Neural cell (in vitro differentiated cells): ENCODE results near the gene FN1. TPM values are rescaled to one million over a fixed set of nuclear protein-coding genes. Genes with fewer than 3 reads are reported as not detected.

Experiments used
- H2AFZ ChIP-seq: fragments of 200-600, 300-800 bp; sonication (generic), shearing (Covaris generic); 2 replicates; pipeline ENCODE4 v1.6.0; 2014; ENCODE audit warnings: low read depth, mild to moderate bottlenecking, antibody characterized with exemption, low read length, moderate library complexity
- H3F3A ChIP-seq: fragments of 200-600 bp; shearing (Covaris generic); 2 replicates; pipeline ENCODE4 v1.6.1; 2016; ENCODE audit warnings: mild to moderate bottlenecking, moderate library complexity, mixed read lengths, antibody characterized with exemption, low read length; ENCODE audit not compliant: insufficient read depth, poor library complexity, severe bottlenecking
- H3K27ac ChIP-seq: fragments of 200-600, 300-800 bp; sonication (generic), shearing (Covaris generic); 2 replicates; pipeline ENCODE4 v1.5.1; 2014; ENCODE audit warnings: mild to moderate bottlenecking, low read length, moderate library complexity
- H3K27me3 ChIP-seq: fragments of 300-800, 200-600 bp; sonication (generic), shearing (Covaris generic); 2 replicates; pipeline ENCODE4 v1.6.0; 2014; ENCODE audit warnings: mild to moderate bottlenecking, low read depth, low read length, moderate library complexity; ENCODE audit not compliant: insufficient read depth
- H3K36me3 ChIP-seq: fragments of 300-800, 200-600 bp; sonication (generic), shearing (Covaris generic); 2 replicates; pipeline ENCODE4 v1.5.1; 2014; ENCODE audit warnings: mild to moderate bottlenecking, antibody characterized with exemption, low read length, moderate library complexity; ENCODE audit not compliant: insufficient read depth
- H3K4me2 ChIP-seq: fragments of 300-800, 200-600 bp; sonication (generic), shearing (Covaris generic); 2 replicates; pipeline ENCODE4 v1.6.0; 2014; ENCODE audit warnings: mild to moderate bottlenecking, low read length
- H3K4me3 ChIP-seq: fragments of 300-800, 200-600 bp; sonication (generic), shearing (Covaris generic); 2 replicates; pipeline ENCODE4 v1.5.1; 2014; ENCODE audit warnings: mild to moderate bottlenecking, low read length, moderate library complexity
- H3K79me2 ChIP-seq: fragments of 200-600 bp; shearing (Covaris generic); replicated peaks from 2 replicates; pipeline ENCODE4 v1.6.0; 2014; ENCODE audit warnings: mild to moderate bottlenecking, low read length, moderate library complexity; ENCODE audit not compliant: insufficient read depth
- H3K9ac ChIP-seq: fragments of 300-800, 200-600 bp; sonication (generic), shearing (Covaris generic); 2 replicates; pipeline ENCODE4 v1.6.1; 2016; ENCODE audit warnings: mild to moderate bottlenecking, low read length, mixed read lengths
- H3K9me2 ChIP-seq: fragments of 200-600 bp; shearing (Covaris generic); 2 replicates; pipeline ENCODE4 v1.6.1; 2016; ENCODE audit warnings: mild to moderate bottlenecking, low read length, mixed read lengths; ENCODE audit not compliant: insufficient read depth
- H3K9me3 ChIP-seq: fragments of 200-600, 300-800 bp; sonication (generic), shearing (Covaris generic); 2 replicates; pipeline ENCODE4 v1.6.1; 2016; ENCODE audit warnings: mild to moderate bottlenecking, mixed run types, low read length, moderate library complexity, mixed read lengths
- H4K20me1 ChIP-seq: fragments of 200-600 bp; shearing (Covaris generic); 2 replicates; pipeline ENCODE4 v1.6.1; 2016; ENCODE audit warnings: mild to moderate bottlenecking, mixed run types; ENCODE audit not compliant: insufficient read depth
- EP300 ChIP-seq: fragments of 450-650 bp; conservative IDR thresholded peaks from 2 replicates; pipeline ENCODE4 v1.6.1; 2014; ENCODE audit warnings: antibody characterized with exemption, mild to moderate bottlenecking, moderate library complexity; ENCODE audit not compliant: poor library complexity, severe bottlenecking
- EZH2 ChIP-seq: fragments of 200-600, 300-800 bp; shearing (Covaris generic), sonication (generic); IDR thresholded peaks from 2 replicates; pipeline ENCODE4 v1.6.1; 2014; ENCODE audit warnings: antibody characterized with exemption, low read length, borderline replicate concordance, mild to moderate bottlenecking; ENCODE audit not compliant: insufficient read depth, poor library complexity, severe bottlenecking
- MXI1 ChIP-seq: fragments of 450-650 bp; conservative IDR thresholded peaks from 2 replicates; pipeline ENCODE4 v1.6.1; 2014; ENCODE audit warnings: antibody characterized with exemption, mild to moderate bottlenecking; ENCODE audit not compliant: poor library complexity, severe bottlenecking
- POLR2AphosphoS5 ChIP-seq: IDR thresholded peaks from 2 replicates; pipeline ENCODE4 v1.6.1; 2012
- RAD21 ChIP-seq: fragments of 450-650 bp; conservative IDR thresholded peaks from 2 replicates; pipeline ENCODE4 v1.6.1; 2014; ENCODE audit warnings: antibody characterized with exemption, mild to moderate bottlenecking, moderate library complexity
- SMC3 ChIP-seq: fragments of 450-650 bp; conservative IDR thresholded peaks from 2 replicates; pipeline ENCODE4 v1.6.1; 2014; ENCODE audit warnings: antibody characterized with exemption, mild to moderate bottlenecking, moderate library complexity; ENCODE audit not compliant: poor library complexity
- TAF1 ChIP-seq: IDR thresholded peaks from 2 replicates; pipeline ENCODE4 v1.6.1; 2012; ENCODE audit warnings: low read depth
- polyA plus RNA-seq: library from polyadenylated mRNA; depleted of rRNA; stranded (reverse); fragments of >200 nt; gene quantifications from 2 replicates; pipeline ENCODE4 v1.2.3, GENCODE V29; 2014
- TF ChIP-seq, protein P1 (sequence below): IDR thresholded peaks from 2 replicates; pipeline ENCODE4 v1.6.1; 2012; ENCODE audit warnings: borderline replicate concordance
- TF ChIP-seq, protein P2 (sequence below): fragments of 450-650 bp; IDR thresholded peaks from 2 replicates; pipeline ENCODE4 v1.5.1; 2014; ENCODE audit warnings: antibody characterized with exemption, mild to moderate bottlenecking, moderate library complexity; ENCODE audit not compliant: poor library complexity, severe bottlenecking

Gene FN1
- polyA plus RNA-seq, 1 donor from 2014 or later = 0.93 TPM

DNA sequence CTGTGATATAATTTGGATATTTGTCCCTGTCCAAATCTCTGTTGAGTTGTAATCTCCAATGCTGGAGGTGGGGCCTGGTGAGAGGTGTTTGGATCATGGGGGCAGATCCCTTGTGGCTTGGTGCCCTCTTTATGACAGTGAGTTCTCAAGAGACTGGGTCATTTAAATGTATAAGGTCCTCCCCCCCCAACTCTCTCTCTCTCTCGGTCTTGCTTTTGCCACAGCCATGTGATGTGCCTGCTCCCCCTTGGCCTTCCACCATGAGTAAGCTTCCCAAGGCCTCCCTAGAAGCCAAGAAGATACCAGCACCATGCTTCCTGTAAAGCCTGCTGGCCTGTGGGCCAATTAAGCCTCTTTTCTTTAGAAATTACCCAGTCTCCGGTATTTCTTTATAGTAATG is 58.6 kb downstream of the FN1 start:
- Histone ChIP-seq H3F3A (no peaks in the 10 kb centered on the region), H3K27ac (no peak overlapping the region), H3K9me3 (no peaks in the 10 kb centered on the region), H3K36me3 (no peaks in the 10 kb centered on the region), H3K4me3 (no peak overlapping the region), H3K4me2 (no peak overlapping the region), H3K9me2 (no peaks in the 10 kb centered on the region), H3K9ac (no peak overlapping the region), H3K27me3 (no peaks in the 10 kb centered on the region), H2AFZ (no peak overlapping the region), H4K20me1 (no peaks in the 10 kb centered on the region), H3K79me2 (no peaks in the 10 kb centered on the region)
- no peak for TF ChIP-seq TAF1
- no peak for TF ChIP-seq EZH2
- no peak for TF ChIP-seq SMC3
- TF ChIP-seq RAD21 = no peak

DNA sequence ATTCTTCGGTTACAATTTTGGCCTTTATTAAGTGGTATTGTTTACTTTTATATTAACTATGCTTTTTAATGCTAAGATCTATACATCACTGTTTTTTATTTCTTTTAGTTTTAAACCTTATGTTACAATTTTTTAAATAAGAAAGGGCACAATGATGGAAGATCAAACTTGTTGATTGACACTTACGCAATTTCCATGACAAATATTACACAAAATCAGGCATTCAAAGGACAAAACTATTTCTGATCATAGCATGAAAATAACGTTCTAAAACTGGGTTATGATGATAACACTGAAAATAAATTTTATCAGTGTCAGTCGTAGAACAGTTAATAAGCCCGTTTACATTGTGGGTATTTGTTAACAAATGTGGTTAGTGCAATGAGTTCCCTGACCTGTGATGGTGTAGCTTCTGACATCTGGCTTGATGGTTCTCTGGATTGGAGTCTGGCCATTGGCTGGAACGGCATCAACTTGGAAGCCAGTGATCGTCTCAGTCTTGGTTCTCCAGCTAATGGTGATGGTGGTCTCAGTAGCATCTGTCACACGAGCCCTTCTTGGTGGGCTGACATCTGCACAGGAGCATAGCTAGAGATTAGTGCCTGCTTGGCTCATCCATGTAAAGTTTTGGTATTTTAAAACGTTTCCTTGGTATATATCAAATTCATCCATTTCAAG is 59.6 kb downstream of the FN1 start:
- no peak overlapping the region for H3K27ac ChIP-seq
- H4K20me1 ChIP-seq = no peaks in the 10 kb centered on the region
- no peak overlapping the region for H3K4me2 ChIP-seq
- no peaks in the 10 kb centered on the region for H3K9me2 ChIP-seq
- no peaks in the 10 kb centered on the region for H3K36me3 ChIP-seq
- TF ChIP-seq, protein P1, sequence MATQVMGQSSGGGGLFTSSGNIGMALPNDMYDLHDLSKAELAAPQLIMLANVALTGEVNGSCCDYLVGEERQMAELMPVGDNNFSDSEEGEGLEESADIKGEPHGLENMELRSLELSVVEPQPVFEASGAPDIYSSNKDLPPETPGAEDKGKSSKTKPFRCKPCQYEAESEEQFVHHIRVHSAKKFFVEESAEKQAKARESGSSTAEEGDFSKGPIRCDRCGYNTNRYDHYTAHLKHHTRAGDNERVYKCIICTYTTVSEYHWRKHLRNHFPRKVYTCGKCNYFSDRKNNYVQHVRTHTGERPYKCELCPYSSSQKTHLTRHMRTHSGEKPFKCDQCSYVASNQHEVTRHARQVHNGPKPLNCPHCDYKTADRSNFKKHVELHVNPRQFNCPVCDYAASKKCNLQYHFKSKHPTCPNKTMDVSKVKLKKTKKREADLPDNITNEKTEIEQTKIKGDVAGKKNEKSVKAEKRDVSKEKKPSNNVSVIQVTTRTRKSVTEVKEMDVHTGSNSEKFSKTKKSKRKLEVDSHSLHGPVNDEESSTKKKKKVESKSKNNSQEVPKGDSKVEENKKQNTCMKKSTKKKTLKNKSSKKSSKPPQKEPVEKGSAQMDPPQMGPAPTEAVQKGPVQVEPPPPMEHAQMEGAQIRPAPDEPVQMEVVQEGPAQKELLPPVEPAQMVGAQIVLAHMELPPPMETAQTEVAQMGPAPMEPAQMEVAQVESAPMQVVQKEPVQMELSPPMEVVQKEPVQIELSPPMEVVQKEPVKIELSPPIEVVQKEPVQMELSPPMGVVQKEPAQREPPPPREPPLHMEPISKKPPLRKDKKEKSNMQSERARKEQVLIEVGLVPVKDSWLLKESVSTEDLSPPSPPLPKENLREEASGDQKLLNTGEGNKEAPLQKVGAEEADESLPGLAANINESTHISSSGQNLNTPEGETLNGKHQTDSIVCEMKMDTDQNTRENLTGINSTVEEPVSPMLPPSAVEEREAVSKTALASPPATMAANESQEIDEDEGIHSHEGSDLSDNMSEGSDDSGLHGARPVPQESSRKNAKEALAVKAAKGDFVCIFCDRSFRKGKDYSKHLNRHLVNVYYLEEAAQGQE = no peak
- TF ChIP-seq EP300 = no peak
- TF ChIP-seq RAD21 = no peak
- TF ChIP-seq, protein P2, sequence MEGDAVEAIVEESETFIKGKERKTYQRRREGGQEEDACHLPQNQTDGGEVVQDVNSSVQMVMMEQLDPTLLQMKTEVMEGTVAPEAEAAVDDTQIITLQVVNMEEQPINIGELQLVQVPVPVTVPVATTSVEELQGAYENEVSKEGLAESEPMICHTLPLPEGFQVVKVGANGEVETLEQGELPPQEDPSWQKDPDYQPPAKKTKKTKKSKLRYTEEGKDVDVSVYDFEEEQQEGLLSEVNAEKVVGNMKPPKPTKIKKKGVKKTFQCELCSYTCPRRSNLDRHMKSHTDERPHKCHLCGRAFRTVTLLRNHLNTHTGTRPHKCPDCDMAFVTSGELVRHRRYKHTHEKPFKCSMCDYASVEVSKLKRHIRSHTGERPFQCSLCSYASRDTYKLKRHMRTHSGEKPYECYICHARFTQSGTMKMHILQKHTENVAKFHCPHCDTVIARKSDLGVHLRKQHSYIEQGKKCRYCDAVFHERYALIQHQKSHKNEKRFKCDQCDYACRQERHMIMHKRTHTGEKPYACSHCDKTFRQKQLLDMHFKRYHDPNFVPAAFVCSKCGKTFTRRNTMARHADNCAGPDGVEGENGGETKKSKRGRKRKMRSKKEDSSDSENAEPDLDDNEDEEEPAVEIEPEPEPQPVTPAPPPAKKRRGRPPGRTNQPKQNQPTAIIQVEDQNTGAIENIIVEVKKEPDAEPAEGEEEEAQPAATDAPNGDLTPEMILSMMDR = no peak
- TF ChIP-seq MXI1 = no peak
- no peak for TF ChIP-seq SMC3
- no peak for TF ChIP-seq POLR2AphosphoS5
- TF ChIP-seq TAF1 = no peak
- TF ChIP-seq EZH2 = no peak
- H3F3A ChIP-seq = no peaks in the 10 kb centered on the region
- no peaks in the 10 kb centered on the region for H3K27me3 ChIP-seq
- no peaks in the 10 kb centered on the region for H3K9me3 ChIP-seq
- no peak overlapping the region for H2AFZ ChIP-seq
- H3K4me3 ChIP-seq = no peak overlapping the region
- no peaks in the 10 kb centered on the region for H3K79me2 ChIP-seq
- H3K9ac ChIP-seq = no peak overlapping the region
